NCI-H345 treated with DMSO at 0.1 percent for 48 hours (cell line): ENCODE measurements around the gene GNPTG.
"Not testable (repeated sequence)": the region's sequence is repeated elsewhere in the genome, so short reads cannot be mapped to it uniquely, and the experiment has no call there.

Experiments used
- DNase-seq: peaks from one replicate; lab custom pipeline; 2025; ENCODE audit not compliant: unreplicated experiment; lab: John Stamatoyannopoulos, UW

GNPTG gene

GRCh38 chr16:1318268-1318545 lies 33.5 kb upstream of the GNPTG start:
- DNase-seq, result no peak

GRCh38 chr16:1319041-1319440 lies 32.7 kb upstream of the GNPTG start:
- no peak for DNase-seq

- no peak for DNase-seq
These were observed 31.6 kb upstream of the GNPTG start for GRCh38 chr16:1320097-1320496.

GRCh38 chr16:1320658-1321240 lies 31.0 kb upstream of the GNPTG start:
- DNase-seq, result no peak

GRCh38 chr16:1322407-1322806 lies 29.3 kb upstream of the GNPTG start:
- no peak for DNase-seq

GRCh38 chr16:1323296-1324239 lies 28.2 kb upstream of the GNPTG start:
- DNase-seq, result no peak

GRCh38 chr16:1324286-1324826 lies 27.4 kb upstream of the GNPTG start:
- no peak for DNase-seq

- DNase-seq, result no peak
These were observed 26.5 kb upstream of the GNPTG start for GRCh38 chr16:1325261-1325660.

- no peak for DNase-seq
These were observed 25.9 kb upstream of the GNPTG start for GRCh38 chr16:1325673-1326371.

- no peak for DNase-seq
These were observed 25.3 kb upstream of the GNPTG start for GRCh38 chr16:1326391-1326790.

GRCh38 chr16:1326946-1327618 lies 24.6 kb upstream of the GNPTG start:
- no peak for DNase-seq

GRCh38 chr16:1327619-1327947 lies 24.1 kb upstream of the GNPTG start:
- no peak for DNase-seq

- not testable (repeated sequence) for DNase-seq
These were observed 23.6 kb upstream of the GNPTG start for GRCh38 chr16:1328136-1328535.

- not testable (repeated sequence) for DNase-seq
These were observed 22.8 kb upstream of the GNPTG start for GRCh38 chr16:1328961-1329360.

- no peak for DNase-seq
These were observed 21.3 kb upstream of the GNPTG start for GRCh38 chr16:1330260-1330914.

- DNase-seq, result no peak
These were observed 20.6 kb upstream of the GNPTG start for GRCh38 chr16:1330931-1331711.

- DNase-seq, result no peak
These were observed 19.8 kb upstream of the GNPTG start for GRCh38 chr16:1331712-1332617.

- DNase-seq, result no peak
These were observed 19.0 kb upstream of the GNPTG start for GRCh38 chr16:1332618-1333148.
